Keratinocyte (primary cell): ENCODE data around the gene S100A5. TPM values are rescaled to one million over a fixed set of nuclear protein-coding genes. Genes with fewer than 3 reads are reported as not detected.

Experiments
- DNase-seq: peaks from one replicate; pipeline ENCODE4 v3.0.0-alpha.2; 2011; ENCODE audit warnings: low read depth, missing footprints, low spot score
- FAIRE-seq: peaks from 2 replicates; lab custom pipeline; 2011; peaks lifted over from hg19 to GRCh38; lab: Jason Lieb, UNC
- H2AFZ ChIP-seq: 2 replicates; pipeline ENCODE4 v1.6.0; 2012; ENCODE audit warnings: low read length, control low read depth, inconsistent platforms; ENCODE audit not compliant: control insufficient read depth
- H3K27ac ChIP-seq: 2 replicates; pipeline ENCODE4 v1.5.1; 2011; ENCODE audit warnings: low read length; ENCODE audit not compliant: control insufficient read depth, insufficient read depth
- H3K27me3 ChIP-seq: 3 replicates; pipeline ENCODE4 v1.6.0; 2011; ENCODE audit warnings: low read length; ENCODE audit not compliant: control insufficient read depth, insufficient read depth; ENCODE audit errors: extremely low read depth
- H3K36me3 ChIP-seq, 2 experiments: 2 replicates in 1 of 2; 3 replicates in 1 of 2; pipeline ENCODE4 v1.5.1; 2011; ENCODE audit warnings: low read length in 2 of 2, mild to moderate bottlenecking in 1 of 2; ENCODE audit not compliant: control insufficient read depth in 2 of 2, insufficient read depth in 2 of 2; ENCODE audit errors: extremely low read depth in 1 of 2
- H3K4me1 ChIP-seq: 3 replicates; pipeline ENCODE4 v1.5.1; 2011; ENCODE audit warnings: low read length; ENCODE audit not compliant: control insufficient read depth, insufficient read depth; ENCODE audit errors: extremely low read depth
- H3K4me2 ChIP-seq: 3 replicates; pipeline ENCODE4 v1.6.0; 2011; ENCODE audit warnings: low read depth, low read length; ENCODE audit not compliant: control insufficient read depth, insufficient read depth; ENCODE audit errors: extremely low read depth
- H3K4me3 ChIP-seq, 3 experiments: fragments of 200-600 bp in 1 of 3; sonication (generic) in 1 of 3; 2 replicates in 2 of 3; 3 replicates in 1 of 3; pipeline ENCODE4 v1.5.1; 2011 to 2016; ENCODE audit warnings: low read length in 3 of 3, mild to moderate bottlenecking in 3 of 3, control low read depth in 2 of 3, inconsistent platforms in 1 of 3, low read depth in 1 of 3, mixed read lengths in 1 of 3, mixed run types in 1 of 3, moderate library complexity in 1 of 3; ENCODE audit not compliant: control insufficient read depth in 2 of 3, insufficient read depth in 2 of 3; ENCODE audit errors: extremely low read depth in 1 of 3
- H3K79me2 ChIP-seq: 2 replicates; pipeline ENCODE4 v1.6.0; 2012; ENCODE audit warnings: low read length; ENCODE audit not compliant: control insufficient read depth, insufficient read depth
- H3K9ac ChIP-seq: 3 replicates; pipeline ENCODE4 v1.6.0; 2011; ENCODE audit warnings: low read length; ENCODE audit not compliant: control insufficient read depth, insufficient read depth; ENCODE audit errors: extremely low read depth
- H3K9me1 ChIP-seq: 3 replicates; pipeline ENCODE4 v1.6.0; 2011; ENCODE audit warnings: low read length; ENCODE audit not compliant: control insufficient read depth, insufficient read depth; ENCODE audit errors: extremely low read depth
- H3K9me3 ChIP-seq: 2 replicates; pipeline ENCODE4 v1.5.1; 2012; ENCODE audit warnings: low read depth, low read length; ENCODE audit not compliant: control insufficient read depth
- H4K20me1 ChIP-seq: 3 replicates; pipeline ENCODE4 v1.6.0; 2011; ENCODE audit warnings: low read length; ENCODE audit not compliant: control insufficient read depth, insufficient read depth; ENCODE audit errors: extremely low read depth
- EZH2 ChIP-seq: IDR thresholded peaks from one replicate; pipeline ENCODE4 v1.6.1; 2012; ENCODE audit warnings: inconsistent platforms, mild to moderate bottlenecking, low read length, moderate library complexity
- dilution Hi-C: fragments of 300-500 bp; cut with MboI; formaldehyde crosslinking; loops from one replicate; pipeline ENCODE4 v1.7.0; 2020; ENCODE audit warnings: low sequenced_read_pairs; ENCODE audit not compliant: extremely low pct_ligation_motif_present
- polyA plus RNA-seq, 5 experiments: library from polyadenylated mRNA; depleted of rRNA in 3 of 5; stranded (reverse) in 3 of 5; stranded (forward) in 1 of 5; unstranded in 1 of 5; fragments of >200 nt; gene quantifications; 1 replicate in 1 of 5; 2 replicates in 3 of 5; 3 replicates in 1 of 5; pipeline versions ENCODE4 v1.2.1 to v1.2.3, GENCODE V29; 2011 to 2012; ENCODE audit warnings: missing spikeins in 2 of 5, low read depth in 1 of 5, low replicate concordance in 1 of 5
- TF ChIP-seq, protein P1 (sequence below), 3 experiments: IDR thresholded peaks in 1 of 3; conservative IDR thresholded peaks in 1 of 3; optimal IDR thresholded peaks in 1 of 3; 2 replicates in 2 of 3; 3 replicates in 1 of 3; pipeline versions ENCODE3 to v1.5.1; 2011; ENCODE audit warnings: low read length in 3 of 3, mild to moderate bottlenecking in 3 of 3, moderate library complexity in 2 of 3, control low read depth in 1 of 3, inconsistent platforms in 1 of 3; ENCODE audit not compliant: insufficient read depth in 2 of 3; ENCODE audit errors: extremely low read depth in 1 of 3

Gene S100A5
- polyA plus RNA-seq, 1 donor (not counting 4 experiments of a cell fraction or from before 2014, with no cell fraction given), result 0.20 TPM

DNA sequence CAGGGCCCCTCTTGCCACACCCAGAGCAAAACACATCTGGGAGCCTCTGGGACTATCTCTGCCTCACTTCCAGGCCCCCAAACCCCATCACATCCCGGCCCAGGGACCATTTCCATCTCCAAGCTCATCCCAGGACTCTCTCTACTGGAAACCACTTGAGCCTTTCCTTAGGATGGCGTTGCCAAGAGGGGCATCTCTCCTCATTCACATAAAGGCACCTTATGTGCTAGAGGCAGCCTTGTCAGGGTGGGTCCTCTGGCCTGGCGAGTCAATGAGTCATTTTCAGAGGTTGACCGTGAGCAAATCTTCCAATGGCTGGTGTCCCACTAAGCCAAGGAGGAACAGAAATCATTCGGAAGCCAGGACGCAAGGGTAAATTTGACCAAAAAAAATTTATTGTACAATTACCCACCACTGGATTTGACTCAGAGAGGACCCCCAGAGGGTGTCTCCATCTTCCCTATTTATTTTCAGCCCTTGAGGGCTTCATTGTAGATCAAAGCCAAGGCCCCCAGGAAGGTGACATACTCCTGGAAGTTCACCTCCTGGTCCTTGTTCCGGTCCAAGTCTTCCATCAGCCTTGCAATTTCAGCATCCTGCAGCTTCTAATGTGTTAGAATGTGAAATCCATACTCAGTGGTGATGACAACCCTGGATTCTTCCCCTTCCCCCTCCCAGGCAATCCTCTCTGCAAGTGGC, 6.4 kb downstream of the S100A5 start:
- Histone ChIP-seq H3K9me3 (no peaks in the 10 kb centered on the region), H3K36me3 (peaks cover 2 to 15% of the 10 kb centered on the region in 2 experiments), H3K4me3 (peak overlapping the region; percentile 64 to 100 (median 95)), H3K27ac (peak overlapping the region; percentile 99), H3K4me1 (peaks cover 60% of the 10 kb centered on the region), H2AFZ (no peak overlapping the region), H3K79me2 (peaks cover 16% of the 10 kb centered on the region), H3K27me3 (no peaks in the 10 kb centered on the region), H3K9ac (peak overlapping the region; percentile 99), H3K4me2 (peak overlapping the region; percentile 100), H3K9me1 (no peaks in the 10 kb centered on the region), H4K20me1 (peaks cover 8% of the 10 kb centered on the region)
- dilution Hi-C loops, result no loop called here
- TF ChIP-seq EZH2, result no peak
- TF ChIP-seq, protein P1, sequence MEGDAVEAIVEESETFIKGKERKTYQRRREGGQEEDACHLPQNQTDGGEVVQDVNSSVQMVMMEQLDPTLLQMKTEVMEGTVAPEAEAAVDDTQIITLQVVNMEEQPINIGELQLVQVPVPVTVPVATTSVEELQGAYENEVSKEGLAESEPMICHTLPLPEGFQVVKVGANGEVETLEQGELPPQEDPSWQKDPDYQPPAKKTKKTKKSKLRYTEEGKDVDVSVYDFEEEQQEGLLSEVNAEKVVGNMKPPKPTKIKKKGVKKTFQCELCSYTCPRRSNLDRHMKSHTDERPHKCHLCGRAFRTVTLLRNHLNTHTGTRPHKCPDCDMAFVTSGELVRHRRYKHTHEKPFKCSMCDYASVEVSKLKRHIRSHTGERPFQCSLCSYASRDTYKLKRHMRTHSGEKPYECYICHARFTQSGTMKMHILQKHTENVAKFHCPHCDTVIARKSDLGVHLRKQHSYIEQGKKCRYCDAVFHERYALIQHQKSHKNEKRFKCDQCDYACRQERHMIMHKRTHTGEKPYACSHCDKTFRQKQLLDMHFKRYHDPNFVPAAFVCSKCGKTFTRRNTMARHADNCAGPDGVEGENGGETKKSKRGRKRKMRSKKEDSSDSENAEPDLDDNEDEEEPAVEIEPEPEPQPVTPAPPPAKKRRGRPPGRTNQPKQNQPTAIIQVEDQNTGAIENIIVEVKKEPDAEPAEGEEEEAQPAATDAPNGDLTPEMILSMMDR (optimal IDR thresholded peaks at IDR 0.05 in 1 of 3, IDR thresholded peaks at IDR 0.05 in 1 of 3, conservative IDR thresholded peaks at IDR 0.05 in 1 of 3; ENCODE audit: extremely low read depth in 1 of 3, insufficient read depth in 2 of 3, low read length in 3 of 3), result no peak
- DNase-seq (no peak), FAIRE-seq (peak; percentile 9)

DNA sequence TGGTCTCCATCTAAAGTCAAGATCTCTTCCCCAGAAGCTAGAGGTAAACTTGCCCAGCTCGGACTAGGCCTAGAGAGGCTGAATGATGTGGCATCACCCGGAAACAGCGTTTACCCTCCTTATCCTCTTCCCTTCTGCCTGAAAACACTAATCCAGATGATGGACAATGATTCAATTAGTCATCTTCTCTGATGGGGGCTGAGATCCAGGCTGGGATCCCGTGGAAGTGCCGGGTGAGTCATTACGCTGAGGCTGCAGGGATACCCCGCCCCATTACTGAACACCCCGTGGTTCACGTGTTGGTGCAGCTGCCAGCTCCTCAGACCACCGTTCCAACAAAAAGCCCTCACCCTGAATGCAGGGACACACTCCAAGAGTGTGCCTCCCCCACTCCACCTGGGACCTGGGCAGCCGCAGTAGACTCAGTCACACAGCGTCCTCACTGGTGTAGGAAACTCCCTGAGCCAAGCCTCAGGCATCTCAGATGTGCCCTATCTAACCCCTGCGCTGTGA, 7.0 kb downstream of the S100A5 start:
- Histone ChIP-seq H3K4me1 (peaks cover 57% of the 10 kb centered on the region), H3K4me3 (peak overlapping the region; percentile 64 to 100 (median 95)), H3K9ac (peak overlapping the region; percentile 99), H3K36me3 (peaks cover 2 to 15% of the 10 kb centered on the region in 2 experiments), H3K27me3 (no peaks in the 10 kb centered on the region), H3K9me3 (no peaks in the 10 kb centered on the region), H4K20me1 (peaks cover 8% of the 10 kb centered on the region), H3K9me1 (no peaks in the 10 kb centered on the region), H2AFZ (no peak overlapping the region), H3K27ac (peak overlapping the region; percentile 99), H3K4me2 (peak overlapping the region; percentile 100), H3K79me2 (peaks cover 16% of the 10 kb centered on the region)
- DNase-seq, result peak; percentile 80
- dilution Hi-C loops, result no loop called here
- FAIRE-seq, result peak; percentile 83
- TF ChIP-seq EZH2, result no peak
- TF ChIP-seq, protein P1 (optimal IDR thresholded peaks at IDR 0.05 in 1 of 3, IDR thresholded peaks at IDR 0.05 in 1 of 3, conservative IDR thresholded peaks at IDR 0.05 in 1 of 3; ENCODE audit: extremely low read depth in 1 of 3, insufficient read depth in 2 of 3, low read length in 3 of 3), result no peak
